GM19035 (cell line): Measurements from ENCODE around the gene SYTL2.
"Not testable (repeated sequence)": the region's sequence is repeated elsewhere in the genome, so short reads cannot be mapped to it uniquely, and the experiment has no call there.

Source experiments
- ATAC-seq: cut with Tn5 transposase; IDR thresholded peaks from one replicate; pipeline ENCODE4 v1.9.1; 2021; ENCODE audit not compliant: unreplicated experiment

SYTL2 gene

DNA sequence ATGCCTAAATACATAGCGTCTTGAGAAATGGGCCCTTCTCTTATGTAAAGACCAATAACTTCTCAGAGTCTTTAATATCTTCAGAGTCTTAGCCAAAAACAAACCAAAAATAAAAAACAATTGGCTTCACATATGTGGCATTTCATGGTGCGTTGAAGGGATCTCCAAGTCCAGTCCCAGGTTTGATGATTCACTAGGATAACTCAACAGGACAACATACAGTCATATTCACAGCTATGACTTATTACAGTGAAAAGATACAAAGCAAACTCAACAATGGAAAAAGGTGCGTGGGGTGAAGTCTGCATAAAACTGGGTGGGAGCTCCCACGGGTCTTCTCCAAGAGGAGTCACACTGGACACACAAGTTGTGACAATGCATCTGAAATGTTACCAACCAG, 12.6 kb downstream of the SYTL2 start:
- no peak for ATAC-seq

GRCh38 chr11:85795712-85796487, 15.0 kb downstream of the SYTL2 start:
- ATAC-seq = no peak

GRCh38 chr11:85791409-85791990, 19.4 kb downstream of the SYTL2 start:
- ATAC-seq = no peak

DNA sequence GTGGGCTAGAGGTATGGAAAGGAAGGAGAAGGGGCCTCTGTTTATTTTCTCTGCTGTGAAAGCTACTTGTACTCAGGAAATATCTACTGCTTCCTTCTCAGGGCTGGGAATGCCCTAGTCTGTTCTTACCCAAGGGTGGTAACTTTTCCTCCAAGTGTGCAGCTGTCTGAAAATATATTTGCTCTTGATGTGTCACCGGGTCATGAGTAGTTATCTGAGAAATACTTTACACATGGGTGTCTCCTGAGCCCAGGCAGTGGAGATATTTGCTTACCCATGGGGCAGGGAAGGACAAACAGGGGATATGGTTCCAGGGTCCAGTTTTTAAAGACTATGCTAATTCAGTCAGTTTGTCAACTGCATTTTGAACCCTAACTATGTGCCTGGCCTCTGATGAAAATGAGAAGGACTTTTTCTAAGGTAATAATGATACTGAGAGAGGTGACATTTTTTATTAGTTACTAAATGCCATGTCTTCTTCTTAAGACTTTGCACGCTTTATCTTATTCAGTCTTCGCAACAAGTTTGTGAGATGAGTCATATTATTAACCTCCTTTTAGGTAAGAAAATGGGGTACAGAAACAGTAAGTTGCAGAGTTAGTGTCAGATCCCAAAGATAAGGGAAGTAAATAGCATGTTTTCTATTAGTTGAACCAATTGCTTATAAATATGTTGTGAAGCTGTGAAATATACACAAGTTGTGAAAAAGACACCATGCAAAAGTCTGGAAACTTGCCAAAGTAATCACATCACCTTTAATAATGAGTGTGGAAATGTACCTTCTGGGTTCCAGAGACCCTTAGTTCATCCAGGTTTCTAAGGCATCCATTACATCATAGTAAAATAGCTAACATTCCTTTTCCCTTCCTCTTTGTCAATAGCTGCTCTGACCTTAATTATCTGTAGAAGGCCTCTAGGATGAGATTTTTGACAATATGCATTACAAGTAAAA, 22.9 kb downstream of the SYTL2 start:
- no peak for ATAC-seq

GRCh38 chr11:85787168-85787567, 23.8 kb downstream of the SYTL2 start:
- ATAC-seq = no peak

- no peak for ATAC-seq
Observed at GRCh38 chr11:85784480-85785265, 26.3 kb downstream of the SYTL2 start.

DNA sequence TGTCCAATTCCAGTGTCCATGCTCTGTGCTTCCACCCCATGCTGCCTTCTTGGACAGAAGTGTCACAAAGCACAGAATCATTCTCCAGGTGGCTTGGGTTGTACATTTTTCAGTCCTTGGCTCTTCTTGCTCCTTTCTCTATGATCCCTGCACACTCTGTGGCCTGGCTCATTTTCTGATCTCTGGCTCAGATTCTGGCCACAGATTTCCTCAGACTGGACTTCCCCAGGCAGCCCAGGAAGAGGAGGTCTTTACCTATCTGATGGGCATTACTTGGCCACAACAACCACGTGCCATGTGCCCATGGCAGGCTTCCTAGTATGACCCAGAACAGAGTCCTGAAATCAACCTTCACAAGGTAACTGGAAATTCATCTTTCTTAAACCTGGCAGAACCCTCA, 27.2 kb downstream of the SYTL2 start:
- no peak for ATAC-seq

DNA sequence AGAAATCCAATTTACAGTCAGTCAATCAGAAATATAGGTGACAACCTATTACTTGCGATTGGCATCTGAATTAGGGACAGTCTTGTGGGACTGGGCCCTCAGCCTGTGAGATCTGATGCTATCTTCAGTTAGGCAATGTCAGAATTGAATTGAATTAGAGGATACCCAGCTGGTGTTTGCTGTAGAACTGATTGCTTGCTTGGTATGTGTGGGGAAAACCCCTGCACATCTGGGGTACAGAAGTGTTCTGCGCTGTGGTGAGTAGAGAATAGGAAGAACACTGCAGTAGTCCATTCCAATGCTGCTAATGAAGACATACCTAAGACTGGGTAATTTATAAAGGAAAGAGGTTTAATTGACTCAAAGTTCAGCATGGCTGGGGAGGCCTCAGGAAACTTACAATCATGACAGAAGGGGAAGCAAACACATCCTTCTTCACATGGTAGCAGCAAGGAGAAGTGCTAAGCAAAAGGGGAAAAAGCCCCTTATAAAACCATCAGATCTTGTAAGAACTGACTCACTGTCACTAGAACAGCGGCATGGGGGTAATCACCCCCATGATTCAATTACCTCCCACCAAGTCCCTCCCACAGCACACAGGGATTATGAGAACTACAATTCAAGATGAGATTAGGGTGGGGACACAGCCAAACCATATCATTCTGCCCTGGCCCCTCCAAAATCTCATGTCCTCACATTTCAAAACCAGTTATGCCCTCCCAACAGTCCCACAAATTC, 30.0 kb downstream of the SYTL2 start:
- ATAC-seq = not testable (repeated sequence)

DNA sequence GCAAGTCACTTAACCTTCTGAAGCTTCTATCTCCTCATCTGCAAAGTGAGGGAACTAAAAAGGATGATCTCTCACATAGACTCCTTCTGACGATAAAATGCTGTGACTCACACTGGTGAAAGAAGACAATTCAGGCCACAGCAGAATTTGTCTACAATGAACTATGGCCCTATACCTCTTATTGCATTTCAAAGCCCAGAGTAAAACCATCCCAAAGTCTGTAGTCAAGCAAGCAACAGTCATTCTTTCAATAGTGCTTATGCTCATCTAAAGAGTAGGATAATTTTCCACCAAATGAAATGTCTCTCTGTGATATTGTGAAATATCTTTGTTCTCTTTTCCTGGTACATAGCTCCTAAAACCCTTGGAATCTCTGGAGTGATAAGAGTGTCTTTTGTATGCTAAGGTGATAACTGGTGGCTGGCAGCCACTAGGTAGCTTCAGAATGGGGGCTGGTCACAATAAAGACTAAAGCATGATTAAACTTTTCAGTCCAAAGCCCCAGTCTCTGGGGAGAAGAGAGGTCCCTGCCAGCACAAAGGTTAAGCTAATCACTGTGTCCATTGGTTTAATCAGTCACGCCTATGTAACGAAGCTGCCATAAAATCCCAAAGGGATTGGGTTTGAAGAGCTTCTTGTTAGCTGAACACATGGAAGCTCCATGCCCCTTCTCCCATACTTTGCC, 30.8 kb downstream of the SYTL2 start:
- no peak for ATAC-seq

GRCh38 chr11:85777603-85777972, 33.4 kb downstream of the SYTL2 start:
- ATAC-seq = not testable (repeated sequence)

DNA sequence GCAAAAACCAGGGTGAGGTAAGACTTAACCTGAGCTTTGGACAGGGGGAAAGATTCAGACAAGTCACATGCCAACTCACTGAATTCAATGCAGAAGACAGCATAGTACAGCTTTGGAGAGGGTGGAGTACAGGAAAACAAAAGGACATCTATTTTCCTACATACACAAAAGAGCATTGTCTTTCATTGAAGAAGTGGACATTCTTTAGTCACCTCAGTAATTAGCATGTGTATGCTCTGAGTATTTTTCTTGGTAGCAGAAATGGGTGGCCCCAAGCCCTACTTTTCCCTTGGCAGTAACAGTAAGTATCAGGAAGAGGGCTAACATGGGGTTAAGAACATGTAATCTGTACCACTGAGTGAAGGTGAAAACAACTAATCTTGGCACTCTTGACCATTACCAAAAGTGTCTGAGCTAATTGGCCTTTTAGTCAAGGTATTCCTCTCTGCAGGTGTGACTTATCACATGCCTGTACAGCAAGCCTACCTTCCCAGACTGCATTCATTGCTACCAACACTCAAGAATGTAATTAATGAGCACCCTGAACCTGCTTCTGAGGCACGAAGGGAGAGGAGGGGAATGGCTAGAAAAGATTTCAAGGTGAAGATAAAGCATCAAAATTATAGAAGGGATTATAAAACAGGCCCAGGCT, 33.9 kb downstream of the SYTL2 start:
- no peak for ATAC-seq

DNA sequence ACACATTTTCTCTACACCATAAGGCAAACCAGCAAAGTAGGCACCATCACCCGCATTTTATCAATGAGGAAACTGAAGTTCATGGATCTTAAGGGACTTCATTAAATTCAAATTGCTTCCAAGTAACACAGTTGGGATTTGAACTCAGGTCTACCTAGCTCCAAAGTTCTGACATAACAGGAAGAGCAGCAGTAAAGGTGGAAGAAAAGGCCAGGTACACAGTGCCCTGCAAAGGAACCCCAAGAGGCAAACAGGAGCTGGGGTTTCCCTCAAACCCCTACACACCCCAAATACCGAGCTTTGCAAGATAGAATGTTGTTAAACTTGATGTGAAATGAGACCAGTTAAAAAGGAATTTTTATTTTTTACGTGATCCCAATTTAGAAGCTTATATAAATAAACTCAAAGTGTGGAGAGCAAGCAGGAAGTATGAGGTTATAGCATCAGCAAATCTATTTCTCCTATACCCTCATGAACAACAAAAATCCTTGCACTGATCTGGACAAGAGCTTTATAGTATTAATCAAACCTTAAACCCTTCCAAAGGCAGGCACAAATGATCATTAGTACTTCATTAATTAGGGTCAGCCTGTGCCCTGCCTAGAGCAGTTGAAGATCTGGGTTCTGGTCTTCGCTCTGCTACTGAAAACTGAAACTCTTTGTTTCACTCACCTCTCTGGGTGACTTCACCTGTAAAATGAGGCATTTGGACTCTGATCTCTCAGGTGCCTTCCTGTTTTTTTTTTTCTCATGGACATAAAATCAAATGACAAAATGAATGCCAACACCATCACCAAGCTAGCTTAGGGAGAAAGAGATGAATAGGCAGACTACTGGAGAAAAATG, 36.5 kb downstream of the SYTL2 start:
- ATAC-seq = no peak

- no peak for ATAC-seq
Observed at GRCh38 chr11:85772695-85773094, 38.2 kb downstream of the SYTL2 start.

GRCh38 chr11:85771568-85771967, 39.4 kb downstream of the SYTL2 start:
- no peak for ATAC-seq

DNA sequence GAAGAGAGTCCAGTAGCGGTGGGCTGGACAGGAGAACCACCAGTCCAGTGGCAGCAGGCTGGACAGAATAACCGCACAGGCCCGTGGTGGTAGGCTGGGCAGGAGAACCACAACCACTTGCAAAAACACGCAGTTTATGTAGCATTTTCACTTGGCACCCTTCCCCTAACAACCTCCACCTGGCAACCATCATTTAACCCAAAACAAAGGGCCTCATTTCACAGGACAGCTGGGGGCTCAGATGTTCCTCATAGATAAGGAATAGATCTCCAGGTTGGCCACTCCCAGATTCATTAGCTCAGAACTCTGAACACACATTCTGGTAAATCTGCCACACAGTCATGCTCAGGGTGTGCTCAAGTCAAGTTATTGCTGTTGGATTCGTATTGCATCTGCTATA, 41.2 kb downstream of the SYTL2 start:
- ATAC-seq = no peak

- ATAC-seq = no peak
Observed at GRCh38 chr11:85768473-85769146, 42.3 kb downstream of the SYTL2 start.

GRCh38 chr11:85767246-85767945, 43.5 kb downstream of the SYTL2 start:
- no peak for ATAC-seq
